Panc1 (cell line): ENCODE data around the gene LHX2.

Source experiments
- CTCF ChIP-seq: fragments of 450-650 bp; IDR thresholded peaks from 2 replicates; pipeline ENCODE4 v1.5.1; 2017; ENCODE audit warnings: mild to moderate bottlenecking
- POLR2AphosphoS5 ChIP-seq: IDR thresholded peaks from 2 replicates; pipeline ENCODE4 v1.6.1; 2012; ENCODE audit warnings: mild to moderate bottlenecking, low read depth, low read length, moderate library complexity
- SIN3A ChIP-seq: IDR thresholded peaks from 2 replicates; pipeline ENCODE4 v1.6.1; 2012; ENCODE audit warnings: low read depth, mild to moderate bottlenecking, low read length, moderate library complexity, borderline replicate concordance; ENCODE audit not compliant: insufficient read depth
- TCF7L2 ChIP-seq: IDR thresholded peaks from 2 replicates; pipeline ENCODE4 v1.6.1; 2011; ENCODE audit warnings: mild to moderate bottlenecking, low read depth, low read length, inconsistent platforms

- TF ChIP-seq CTCF (no peak; the same call in 1 of the 2 replicates), POLR2AphosphoS5 (no peak), SIN3A (no peak), TCF7L2 (no peak)
Observed at GRCh38 chr9:123999661-124000060, 11.9 kb upstream of the LHX2 start.
